Karpas-422 (cell line): ENCODE results near the gene ATP8A2. TPM values are rescaled to one million over a fixed set of nuclear protein-coding genes. Genes with fewer than 3 reads are reported as not detected.
"Not testable (repeated sequence)": the region's sequence is repeated elsewhere in the genome, so short reads cannot be mapped to it uniquely, and the experiment has no call there.

ENCODE experiments used
- DNase-seq: peaks from one replicate; pipeline ENCODE4 v3.0.0-alpha.2; 2015
- H2AFZ ChIP-seq: fragments of 200-600 bp; sonication (generic); 2 replicates; pipeline ENCODE4 v1.6.1; 2014; ENCODE audit warnings: antibody characterized with exemption, low read length, mixed read lengths
- H3K27ac ChIP-seq: fragments of 200-600 bp; sonication (generic); 2 replicates; pipeline ENCODE4 v1.5.1; 2014; ENCODE audit warnings: mild to moderate bottlenecking, low read length, moderate library complexity
- H3K27me3 ChIP-seq: fragments of 200-600 bp; sonication (generic); 2 replicates; pipeline ENCODE4 v1.6.1; 2014; ENCODE audit warnings: low read length, mixed read lengths
- H3K36me3 ChIP-seq: fragments of 200-600 bp; sonication (generic); 2 replicates; pipeline ENCODE4 v1.6.1; 2014; ENCODE audit warnings: low read length, mixed read lengths; ENCODE audit not compliant: insufficient read depth
- H3K4me1 ChIP-seq: fragments of 200-600 bp; sonication (generic); 2 replicates; pipeline ENCODE4 v1.6.1; 2014; ENCODE audit warnings: mild to moderate bottlenecking, low read length, mixed read lengths
- H3K4me2 ChIP-seq: fragments of 200-600 bp; sonication (generic); 2 replicates; pipeline ENCODE4 v1.6.1; 2014; ENCODE audit warnings: low read length, low read depth, mild to moderate bottlenecking; ENCODE audit not compliant: poor library complexity, severe bottlenecking
- H3K4me3 ChIP-seq: fragments of 200-600 bp; sonication (generic); 2 replicates; pipeline ENCODE4 v1.5.1; 2014; ENCODE audit warnings: mild to moderate bottlenecking, antibody characterized with exemption, low read length, mixed read lengths
- H3K79me2 ChIP-seq: fragments of 200-600 bp; sonication (generic); 2 replicates; pipeline ENCODE4 v1.6.1; 2014; ENCODE audit warnings: mild to moderate bottlenecking, low read length, mixed read lengths
- H3K9ac ChIP-seq: fragments of 200-600 bp; sonication (generic); 2 replicates; pipeline ENCODE4 v1.6.0; 2014; ENCODE audit warnings: low read length
- H3K9me2 ChIP-seq: fragments of 200-600 bp; sonication (generic), shearing (Covaris generic); replicated peaks from 2 replicates; pipeline ENCODE4 v1.6.0; 2014; ENCODE audit warnings: mild to moderate bottlenecking, low read length, moderate library complexity; ENCODE audit not compliant: insufficient read depth
- H3K9me3 ChIP-seq: fragments of 300-700, 200-600 bp; sonication (generic); 2 replicates; pipeline ENCODE4 v1.6.1; 2014; ENCODE audit warnings: low read length, mixed read lengths
- H4K20me1 ChIP-seq: fragments of 200-600 bp; sonication (generic); 2 replicates; pipeline ENCODE4 v1.6.1; 2014; ENCODE audit warnings: mild to moderate bottlenecking, antibody characterized with exemption, low read length, low read depth; ENCODE audit not compliant: insufficient read depth
- small RNA-seq: library from RNA; depleted of rRNA; stranded (forward); fragments of <200 nt; gene quantifications from one replicate; pipeline ENCODE3, GENCODE V24; 2014
- total RNA-seq: library from RNA; depleted of rRNA; stranded (reverse); fragments of >200 nt; shearing (Covaris generic); gene quantifications from 2 replicates; pipeline ENCODE4 v1.2.3, GENCODE V29; 2014; ENCODE audit warnings: low replicate concordance; rRNA removed

The ATP8A2 gene
- total RNA-seq, 1 experiment from 2014 or later = not detected

GRCh38 chr13:26072335-26072734, 700.6 kb downstream of the ATP8A2 start:
- H3K9me2 ChIP-seq, H3K79me2 ChIP-seq, DNase-seq, H3K4me1 ChIP-seq, H3K4me2 ChIP-seq, H3K27ac ChIP-seq, H4K20me1 ChIP-seq, H3K36me3 ChIP-seq, H3K9ac ChIP-seq, H3K9me3 ChIP-seq, H2AFZ ChIP-seq, H3K4me3 ChIP-seq, H3K27me3 ChIP-seq: not testable (repeated sequence)

GRCh38 chr13:26074706-26075105, 702.9 kb downstream of the ATP8A2 start:
- no peaks in the 10 kb centered on the region for H3K79me2 ChIP-seq
- no peaks in the 10 kb centered on the region for H3K27me3 ChIP-seq
- no peak overlapping the region for H3K9ac ChIP-seq
- H4K20me1 ChIP-seq = no peaks in the 10 kb centered on the region
- H3K36me3 ChIP-seq = no peaks in the 10 kb centered on the region
- H3K27ac ChIP-seq = no peak overlapping the region
- H3K4me3 ChIP-seq = no peak overlapping the region
- no peaks in the 10 kb centered on the region for H3K9me3 ChIP-seq
- no peaks in the 10 kb centered on the region for H3K4me1 ChIP-seq
- no peak for DNase-seq
- H3K4me2 ChIP-seq = no peak overlapping the region
- H2AFZ ChIP-seq = no peak overlapping the region
- no peaks in the 10 kb centered on the region for H3K9me2 ChIP-seq

Small RNAs within 50 kb of the gene (small RNA-seq; reads per million reads assigned to genes)
- gene RN7SL741P (not detected), gene RNU6-78P (not detected), gene RNY1P3 (not detected)

Other genes starting within 250 kb of the ATP8A2 start
- gene AMER2, start 199.7 kb upstream of the ATP8A2 start, total RNA-seq = not detected in 2 replicates
- gene MTMR6, start 84.5 kb upstream of the ATP8A2 start, total RNA-seq = 10.1 and 27.4 TPM in 2 replicates
- gene NUP58, start 70.3 kb upstream of the ATP8A2 start, total RNA-seq = 55.1 and 96.1 TPM in 2 replicates